Measurements from ENCODE around the gene ZNF587. TPM values are rescaled to one million over a fixed set of nuclear protein-coding genes. Genes with fewer than 3 reads are reported as not detected.
"Not testable (repeated sequence)": the region's sequence is repeated elsewhere in the genome, so short reads cannot be mapped to it uniquely, and the experiment has no call there.

ZNF587 gene
- total RNA-seq, 2 donors from 2014 or later, result 44.1 to 50.4 TPM

DNA sequence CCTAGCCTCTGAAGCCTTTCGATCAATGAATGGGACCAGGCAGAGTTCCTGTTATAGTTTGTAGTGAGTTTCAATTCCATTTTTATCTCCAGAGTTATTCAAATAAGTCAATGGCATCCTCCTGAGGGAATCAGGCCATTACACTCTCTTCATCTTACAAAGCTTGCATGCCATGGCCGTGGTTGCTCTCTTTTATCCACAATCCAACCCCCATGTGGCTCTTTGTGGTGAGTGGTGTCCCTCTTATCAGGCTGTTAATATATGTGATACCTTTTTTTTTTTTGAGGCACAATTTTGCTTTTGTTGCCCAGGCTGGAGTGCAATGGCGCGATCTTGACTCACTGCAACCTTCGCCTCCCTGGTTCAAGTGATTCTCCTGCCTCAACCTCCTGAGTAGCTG lies 12.7 kb upstream of the ZNF587 start:
- not testable (repeated sequence) for H3K9me3 ChIP-seq (ENCODE audit: control insufficient read depth, low read length, poor library complexity, severe bottlenecking); H3K27ac Mint-ChIP-seq; H3K4me3 Mint-ChIP-seq; H3K4me1 Mint-ChIP-seq; H3K36me3 Mint-ChIP-seq (ENCODE audit: low read depth); ATAC-seq; H3K27me3 Mint-ChIP-seq; DNase-seq

GRCh38 chr19:57838622-57839191 lies 11.0 kb upstream of the ZNF587 start:
- H3K27me3 Mint-ChIP-seq; H3K9me3 ChIP-seq (ENCODE audit: control insufficient read depth, low read length, poor library complexity, severe bottlenecking); DNase-seq; H3K36me3 Mint-ChIP-seq (ENCODE audit: low read depth); H3K4me1 Mint-ChIP-seq; H3K4me3 Mint-ChIP-seq: not testable (repeated sequence)
- H3K27ac Mint-ChIP-seq, result peak overlapping the region; percentile 75
- ATAC-seq, result peak; percentile 36

DNA sequence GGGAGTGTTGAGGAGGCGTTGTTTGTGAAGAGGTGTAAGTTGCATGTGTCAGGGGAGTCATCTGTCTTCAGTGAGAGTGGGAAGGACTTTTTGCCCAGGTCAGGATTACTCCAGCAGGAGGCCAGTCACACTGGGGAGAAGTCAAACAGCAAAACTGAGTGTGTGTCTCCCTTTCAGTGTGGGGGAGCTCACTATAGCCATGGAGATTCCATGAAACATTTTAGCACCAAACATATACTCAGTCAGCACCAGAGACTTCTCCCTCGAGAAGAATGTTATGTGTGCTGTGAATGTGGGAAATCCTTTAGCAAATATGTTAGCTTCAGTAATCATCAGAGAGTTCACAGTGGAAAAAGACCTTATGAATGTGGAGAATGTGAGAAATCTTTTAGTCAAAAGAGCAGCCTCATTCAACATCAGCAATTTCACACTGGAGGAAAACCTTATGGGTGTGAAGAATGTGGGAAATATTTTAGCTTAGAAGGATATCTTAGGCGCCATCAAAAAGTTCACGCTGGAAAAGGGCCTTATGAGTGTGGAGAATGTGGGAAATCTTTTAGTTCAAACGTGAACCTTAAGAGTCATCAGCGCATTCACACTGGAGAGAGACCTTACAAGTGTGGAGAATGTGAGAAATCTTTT lies 8.4 kb upstream of the ZNF587 start:
- DNase-seq (no peak), ATAC-seq (no peak)
- H3K27ac Mint-ChIP-seq, result no peak overlapping the region
- H3K36me3 Mint-ChIP-seq (ENCODE audit: low read depth), result peaks cover 2% of the 10 kb centered on the region
- no peak overlapping the region for H3K4me3 Mint-ChIP-seq
- H3K27me3 Mint-ChIP-seq, result no peaks in the 10 kb centered on the region
- H3K4me1 Mint-ChIP-seq, result no peaks in the 10 kb centered on the region
- H3K9me3 ChIP-seq (ENCODE audit: control insufficient read depth, low read length, poor library complexity, severe bottlenecking), result no peaks in the 10 kb centered on the region

GRCh38 chr19:57847164-57847563 lies 2.5 kb upstream of the ZNF587 start:
- H3K27ac Mint-ChIP-seq, result not testable (repeated sequence)

DNA sequence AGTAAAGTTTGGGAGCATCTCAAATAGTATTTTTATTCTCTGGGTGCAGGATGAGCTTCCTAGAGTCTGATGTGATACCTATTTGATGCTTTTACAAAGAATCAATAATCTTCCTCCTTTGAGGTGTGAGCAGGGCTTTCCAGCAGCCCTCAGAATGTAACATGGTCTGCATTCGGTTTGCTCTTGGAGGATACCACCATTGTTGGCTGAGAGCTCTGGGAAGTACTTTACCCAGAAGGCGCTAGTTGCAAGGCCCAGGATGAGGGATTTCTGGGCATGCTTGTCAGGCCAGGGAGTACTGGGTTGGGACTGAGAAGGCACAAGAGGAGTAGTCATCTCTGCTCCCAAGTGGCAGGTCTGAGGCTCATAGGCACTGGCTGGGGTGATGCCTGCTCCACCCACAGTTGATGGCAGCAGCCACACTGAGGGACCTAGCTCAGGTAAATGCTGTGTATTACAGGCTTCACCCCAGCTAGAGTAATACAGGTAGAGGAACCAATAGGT lies 445 bp upstream of the ZNF587 start:
- not testable (repeated sequence) for H3K27me3 Mint-ChIP-seq; H3K9me3 ChIP-seq (ENCODE audit: control insufficient read depth, low read length, poor library complexity, severe bottlenecking); H3K36me3 Mint-ChIP-seq (ENCODE audit: low read depth); DNase-seq; ATAC-seq
- Mint-ChIP-seq H3K4me3 (peak overlapping the region; percentile 94), H3K4me1 (peaks cover 20% of the 10 kb centered on the region), H3K27ac (peak overlapping the region; percentile 98)

More at GRCh38 chr19:57847164-57847563, 2.5 kb upstream of the ZNF587 start:
- not testable (repeated sequence) for H3K36me3 Mint-ChIP-seq (ENCODE audit: low read depth); ATAC-seq; H3K9me3 ChIP-seq (ENCODE audit: control insufficient read depth, low read length, poor library complexity, severe bottlenecking); H3K27me3 Mint-ChIP-seq; H3K4me3 Mint-ChIP-seq; DNase-seq
- peaks cover 20% of the 10 kb centered on the region for H3K4me1 Mint-ChIP-seq

GRCh38 chr19:57850553-57851017 lies 926 bp downstream of the ZNF587 start:
- Mint-ChIP-seq H3K4me3 (peak overlapping the region; percentile 94), H3K36me3 (ENCODE audit: low read depth) (peaks cover 2% of the 10 kb centered on the region), H3K27me3 (no peaks in the 10 kb centered on the region), H3K4me1 (peaks cover 20% of the 10 kb centered on the region), H3K27ac (peak overlapping the region; percentile 98)
- ATAC-seq (no peak), DNase-seq (no peak)
- H3K9me3 ChIP-seq (ENCODE audit: control insufficient read depth, low read length, poor library complexity, severe bottlenecking), result no peaks in the 10 kb centered on the region

DNA sequence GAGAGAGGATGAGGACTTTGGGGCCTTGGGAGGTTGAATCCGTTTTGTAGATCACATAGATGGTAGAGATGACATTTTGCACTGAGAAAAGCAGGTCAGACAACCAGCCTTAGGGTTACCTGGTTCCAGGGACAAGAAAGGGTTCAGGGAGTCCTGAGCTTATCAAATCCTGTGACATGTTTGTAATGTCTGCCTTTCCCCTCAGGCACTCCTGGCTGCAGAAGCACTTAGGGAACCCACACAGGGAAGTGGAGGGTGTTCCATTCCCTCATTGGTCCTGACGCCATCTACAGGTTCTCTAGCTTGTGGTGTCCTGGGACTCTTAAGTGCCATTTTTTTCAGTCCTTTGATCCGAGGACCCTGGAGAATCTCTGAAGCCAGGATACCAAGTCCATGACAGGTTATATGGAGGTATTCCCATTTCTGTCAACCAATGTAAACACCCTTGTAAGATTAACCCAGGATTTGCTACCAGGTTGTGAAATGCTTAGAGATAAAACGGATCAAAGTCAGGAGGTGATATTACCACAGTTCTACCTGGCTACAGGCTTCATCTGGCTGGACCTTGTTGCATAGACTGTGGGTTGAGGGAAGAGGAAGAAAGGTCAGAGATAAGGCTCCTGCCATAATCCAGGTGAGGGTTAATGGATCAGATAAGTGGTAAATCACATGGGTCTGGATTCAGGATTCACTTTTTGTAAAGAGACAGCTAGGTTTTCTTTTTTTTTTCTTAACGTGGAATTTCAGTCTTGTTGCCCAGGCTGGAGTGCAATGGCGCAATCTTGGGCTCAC lies 2.3 kb downstream of the ZNF587 start:
- Mint-ChIP-seq H3K4me3 (peak overlapping the region; percentile 25), H3K4me1 (peaks cover 20% of the 10 kb centered on the region)
- H3K27me3 Mint-ChIP-seq; H3K27ac Mint-ChIP-seq; ATAC-seq; H3K9me3 ChIP-seq (ENCODE audit: control insufficient read depth, low read length, poor library complexity, severe bottlenecking); H3K36me3 Mint-ChIP-seq (ENCODE audit: low read depth); DNase-seq: not testable (repeated sequence)

DNA sequence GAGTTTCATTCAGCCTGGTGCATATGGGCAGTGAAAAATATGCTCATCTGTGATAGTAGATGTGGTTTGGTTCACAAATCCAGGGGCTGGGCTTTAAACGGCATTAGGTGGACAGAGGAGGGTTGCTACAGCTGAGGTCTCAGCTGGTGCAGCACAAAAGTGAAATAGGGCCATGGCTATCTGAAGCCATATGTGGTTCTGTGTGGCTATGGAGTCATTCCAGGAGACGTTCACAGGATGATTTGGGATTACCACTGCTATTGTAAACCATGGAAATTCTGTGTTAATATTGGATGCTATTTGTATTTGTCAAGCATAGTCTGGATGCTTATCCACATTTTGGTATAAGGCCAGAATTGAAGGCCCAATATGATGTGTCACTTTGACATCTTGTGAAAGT lies 4.5 kb downstream of the ZNF587 start:
- not testable (repeated sequence) for H3K4me3 Mint-ChIP-seq; H3K36me3 Mint-ChIP-seq (ENCODE audit: low read depth); H3K27me3 Mint-ChIP-seq; H3K27ac Mint-ChIP-seq; ATAC-seq; H3K9me3 ChIP-seq (ENCODE audit: control insufficient read depth, low read length, poor library complexity, severe bottlenecking); DNase-seq
- H3K4me1 Mint-ChIP-seq, result peaks cover 18% of the 10 kb centered on the region

DNA sequence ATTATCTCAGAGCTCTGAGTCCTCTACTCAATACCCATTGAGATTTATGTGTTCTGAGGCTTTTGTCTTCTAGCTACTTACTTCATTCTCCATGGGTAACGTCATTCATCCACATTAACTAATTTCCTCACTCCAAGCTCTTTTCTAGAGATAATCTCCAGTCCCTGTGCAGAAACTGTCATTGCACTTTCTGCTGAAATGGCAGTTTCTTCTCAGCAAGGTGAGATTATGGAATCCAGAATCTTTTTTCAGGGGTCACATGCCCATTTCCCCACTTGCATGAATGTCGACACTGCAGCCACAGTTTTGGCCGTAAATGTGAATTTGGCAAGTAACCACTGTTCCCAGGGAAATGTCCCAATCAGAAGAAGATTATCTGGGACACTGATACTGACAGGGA lies 12.7 kb downstream of the ZNF587 start:
- not testable (repeated sequence) for H3K4me3 Mint-ChIP-seq; DNase-seq; ATAC-seq; H3K27me3 Mint-ChIP-seq; H3K4me1 Mint-ChIP-seq; H3K36me3 Mint-ChIP-seq (ENCODE audit: low read depth)
- H3K27ac Mint-ChIP-seq, result peak overlapping the region; percentile 5
- peaks cover 32% of the 10 kb centered on the region for H3K9me3 ChIP-seq (ENCODE audit: control insufficient read depth, low read length, poor library complexity, severe bottlenecking)

- Mint-ChIP-seq H3K36me3 (ENCODE audit: low read depth) (peaks cover 3% of the 10 kb centered on the region), H3K27ac (peak overlapping the region; percentile 47), H3K27me3 (no peaks in the 10 kb centered on the region), H3K4me3 (no peak overlapping the region), H3K4me1 (no peaks in the 10 kb centered on the region)
- ATAC-seq, result no peak
- H3K9me3 ChIP-seq (ENCODE audit: control insufficient read depth, low read length, poor library complexity, severe bottlenecking), result peaks cover 38% of the 10 kb centered on the region
- no peak for DNase-seq
Observed at GRCh38 chr19:57867868-57868492, 18.3 kb downstream of the ZNF587 start.

GRCh38 chr19:57869655-57870054 lies 20.0 kb downstream of the ZNF587 start:
- H3K9me3 ChIP-seq (ENCODE audit: control insufficient read depth, low read length, poor library complexity, severe bottlenecking), result peaks cover 52% of the 10 kb centered on the region
- H3K4me3 Mint-ChIP-seq; H3K27me3 Mint-ChIP-seq; DNase-seq; H3K4me1 Mint-ChIP-seq; H3K27ac Mint-ChIP-seq; H3K36me3 Mint-ChIP-seq (ENCODE audit: low read depth); ATAC-seq: not testable (repeated sequence)

GRCh38 chr19:57870225-57870624 lies 20.6 kb downstream of the ZNF587 start:
- H3K27ac Mint-ChIP-seq, result no peak overlapping the region
- no peaks in the 10 kb centered on the region for H3K4me1 Mint-ChIP-seq
- no peak for ATAC-seq
- H3K9me3 ChIP-seq (ENCODE audit: control insufficient read depth, low read length, poor library complexity, severe bottlenecking), result peaks cover 51% of the 10 kb centered on the region
- H3K4me3 Mint-ChIP-seq, result no peak overlapping the region
- H3K36me3 Mint-ChIP-seq (ENCODE audit: low read depth), result no peaks in the 10 kb centered on the region
- DNase-seq, result no peak
- no peaks in the 10 kb centered on the region for H3K27me3 Mint-ChIP-seq

- H3K36me3 Mint-ChIP-seq (ENCODE audit: low read depth), result peaks cover 3% of the 10 kb centered on the region
- no peak for ATAC-seq
- peaks cover 42% of the 10 kb centered on the region for H3K9me3 ChIP-seq (ENCODE audit: control insufficient read depth, low read length, poor library complexity, severe bottlenecking)
Observed at GRCh38 chr19:57872450-57872849, 22.8 kb downstream of the ZNF587 start.

More at GRCh38 chr19:57872450-57872849, 22.8 kb downstream of the ZNF587 start:
- Mint-ChIP-seq H3K4me3 (no peak overlapping the region), H3K4me1 (no peaks in the 10 kb centered on the region), H3K27me3 (no peaks in the 10 kb centered on the region), H3K27ac (no peak overlapping the region)
- no peak for DNase-seq

Measured in T-helper 17 cell (primary cell).